Measurements from ENCODE around the gene UROS. TPM values are rescaled to one million over a fixed set of nuclear protein-coding genes. Genes with fewer than 3 reads are reported as not detected.

Gene UROS
- total and polyA plus RNA-seq, 10 of the 15 experiments (the other 5 are each of a cell fraction or from before 2014, with no cell fraction given): 4.3 to 112 (median 64.5) TPM

DNA sequence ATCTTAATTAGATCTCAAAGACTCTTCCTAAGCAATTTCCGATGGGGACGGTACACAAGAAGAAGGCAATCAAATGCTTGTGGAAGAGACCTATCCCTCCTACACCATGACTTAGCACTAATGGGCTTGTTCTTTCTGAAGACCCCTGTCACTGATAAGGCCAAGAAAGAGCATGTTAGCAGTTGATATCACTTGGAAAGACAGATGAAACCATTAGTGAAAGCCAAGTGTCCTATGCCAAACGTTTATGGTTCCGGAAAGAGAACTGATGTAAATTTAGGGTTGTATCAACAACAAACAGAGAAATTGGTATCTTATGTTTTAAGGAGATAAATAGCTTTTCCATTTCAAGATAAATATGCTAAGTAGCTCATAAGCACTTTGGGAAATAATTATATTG is 6.5 kb downstream of the UROS start (continued):
- TF ChIP-seq, protein P1, sequence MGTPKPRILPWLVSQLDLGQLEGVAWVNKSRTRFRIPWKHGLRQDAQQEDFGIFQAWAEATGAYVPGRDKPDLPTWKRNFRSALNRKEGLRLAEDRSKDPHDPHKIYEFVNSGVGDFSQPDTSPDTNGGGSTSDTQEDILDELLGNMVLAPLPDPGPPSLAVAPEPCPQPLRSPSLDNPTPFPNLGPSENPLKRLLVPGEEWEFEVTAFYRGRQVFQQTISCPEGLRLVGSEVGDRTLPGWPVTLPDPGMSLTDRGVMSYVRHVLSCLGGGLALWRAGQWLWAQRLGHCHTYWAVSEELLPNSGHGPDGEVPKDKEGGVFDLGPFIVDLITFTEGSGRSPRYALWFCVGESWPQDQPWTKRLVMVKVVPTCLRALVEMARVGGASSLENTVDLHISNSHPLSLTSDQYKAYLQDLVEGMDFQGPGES (IDR thresholded peaks at IDR 0.05): no peak
- no peak for TF ChIP-seq NFYA (IDR thresholded peaks at IDR 0.05; ENCODE audit: borderline replicate concordance, low read depth, low read length)
- TF ChIP-seq KDM1A (IDR thresholded peaks at IDR 0.05; ENCODE audit: borderline replicate concordance): no peak
- no peak for TF ChIP-seq CEBPB (IDR thresholded peaks at IDR 0.05; ENCODE audit: borderline replicate concordance in 1 of 2, low read depth in 2 of 2, low read length in 2 of 2)
- no peak for TF ChIP-seq ZBTB40 (IDR thresholded peaks at IDR 0.05; ENCODE audit: borderline replicate concordance)
- TF ChIP-seq RFX5 (IDR thresholded peaks at IDR 0.05; ENCODE audit: low read depth, low read length): no peak
- TF ChIP-seq MYB (IDR thresholded peaks at IDR 0.05; ENCODE audit: borderline replicate concordance, low read depth, low read length): no peak
- TF ChIP-seq HDGF (IDR thresholded peaks at IDR 0.05): no peak
- TF ChIP-seq ZNF687 (IDR thresholded peaks at IDR 0.05): no peak

Measured in GM12878 (cell line).